ENCODE results near the gene COPS3. TPM values are rescaled to one million over a fixed set of nuclear protein-coding genes. Genes with fewer than 3 reads are reported as not detected.

Gene COPS3
- total RNA-seq, 3 donors from 2014 or later, result 35.9 to 60.5 (median 42.2) TPM

DNA sequence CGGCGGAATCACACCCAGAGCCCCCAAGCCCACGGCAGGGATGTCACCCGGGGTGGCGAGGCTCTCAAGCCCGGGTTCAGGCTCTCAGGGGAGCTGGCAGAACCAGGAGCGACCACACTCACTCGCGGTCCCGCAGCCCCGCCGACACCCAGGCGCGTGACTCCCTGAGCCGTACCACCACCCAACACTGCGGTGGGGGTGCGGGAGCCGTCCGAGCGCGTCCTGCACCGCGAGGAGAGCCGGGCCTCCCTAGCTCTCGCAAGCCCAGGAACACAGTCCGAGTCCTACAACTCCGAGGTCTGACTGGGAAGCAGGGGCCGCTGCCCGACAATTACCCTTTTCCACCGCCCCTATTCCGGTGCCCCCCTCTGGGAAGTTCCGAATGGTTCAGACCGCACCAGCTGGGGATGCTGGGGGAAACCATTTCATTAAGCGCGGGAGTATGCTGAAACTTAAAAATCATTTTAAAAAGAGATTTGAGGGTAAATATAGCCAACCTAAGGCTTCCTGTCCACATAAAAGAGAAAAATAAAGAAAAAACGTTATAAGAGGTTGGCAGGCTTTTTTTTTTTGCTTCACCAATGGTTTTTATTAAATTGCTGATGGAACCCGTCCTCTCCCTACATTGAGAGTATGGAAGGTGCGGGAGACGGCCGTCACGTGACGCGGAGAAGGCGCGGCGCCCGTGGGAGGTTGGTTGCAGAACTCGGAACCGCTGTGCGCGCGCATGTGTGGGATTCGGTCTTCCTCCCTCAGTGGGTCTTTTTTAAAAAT lies 43.8 kb downstream of the COPS3 start, which contains the start of gene FLCN:
FLCN (minus strand) TSS at position 143 of the 774 bp plus-strand sequence. CDS start 9,031 bp downstream, outside the sequence.
- TF ChIP-seq CTCF (IDR thresholded peaks at IDR 0.05), result no peak
- Histone ChIP-seq H3K4me1 (ENCODE audit: low read depth) (peaks cover 13% of the 10 kb centered on the region), H3K4me3 (peak within 1 kb of the TSS; percentile 99), H3K36me3 (ENCODE audit: low read depth) (no peaks in the 10 kb centered on the region), H3K9me3 (no peaks in the 10 kb centered on the region)
- intact Hi-C loops (cut with DNase I, micrococcal nuclease), result no loop called here
- peak; percentile 92 to 96 (median 93) for DNase-seq
- ATAC-seq, result peak; percentile 93

GRCh38 chr17:17236295-17237025 lies 44.6 kb downstream of the COPS3 start:
- Histone ChIP-seq H3K9me3 (no peaks in the 10 kb centered on the region), H3K4me3 (peak overlapping the region; percentile 99), H3K4me1 (ENCODE audit: low read depth) (peaks cover 13% of the 10 kb centered on the region), H3K36me3 (ENCODE audit: low read depth) (no peaks in the 10 kb centered on the region)
- no peak for TF ChIP-seq CTCF (IDR thresholded peaks at IDR 0.05)
- ATAC-seq (peak; percentile 67), DNase-seq (peak in 1 of 3 donors; percentile 48)
- intact Hi-C loops (cut with DNase I, micrococcal nuclease), result no loop called here

DNA sequence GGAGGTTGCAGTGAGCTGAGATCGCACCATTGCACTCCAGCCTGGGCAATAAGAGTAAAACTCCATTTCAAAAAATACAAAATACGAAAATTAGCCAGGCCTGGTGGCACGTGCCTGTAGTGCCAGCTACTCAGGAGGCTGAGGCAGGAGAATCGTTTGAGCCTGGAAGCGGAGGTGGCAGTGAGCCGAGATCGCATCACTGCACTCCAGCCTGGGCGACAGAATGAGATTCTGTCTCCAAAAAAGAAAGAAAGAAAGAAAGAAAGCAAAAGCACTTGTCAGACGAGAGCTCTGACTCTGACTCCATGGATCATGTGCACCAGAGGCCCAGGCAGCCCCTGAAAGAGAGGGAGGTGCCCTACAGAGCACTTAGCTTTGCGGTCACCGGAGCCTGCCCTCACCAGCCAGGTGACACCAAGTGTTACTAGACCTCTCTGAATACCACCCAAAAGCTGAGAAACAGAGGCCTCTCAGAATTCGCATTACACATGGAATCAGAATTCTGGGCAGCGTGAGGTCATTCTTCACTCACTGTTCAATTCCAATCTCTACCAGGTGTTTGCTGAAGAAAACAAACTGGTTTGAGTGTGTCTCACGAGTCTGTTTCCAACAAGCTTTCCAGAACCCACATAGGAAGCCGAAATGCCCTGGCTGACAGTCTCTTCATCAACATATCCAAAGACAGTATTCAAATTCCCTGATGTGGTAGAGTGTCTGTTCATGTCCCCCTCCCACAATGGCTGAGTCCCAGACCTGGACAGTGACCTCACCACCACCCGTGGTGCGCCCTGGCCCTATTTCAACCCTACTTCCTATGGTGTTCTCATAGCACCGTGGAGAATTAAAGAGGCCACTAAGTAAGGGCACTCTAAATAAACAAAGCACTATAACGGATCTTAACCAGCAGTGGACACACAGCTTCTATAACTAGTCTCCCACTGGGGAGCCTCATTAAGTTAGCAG lies 45.6 kb downstream of the COPS3 start:
- TF ChIP-seq CTCF (IDR thresholded peaks at IDR 0.05), result no peak

DNA sequence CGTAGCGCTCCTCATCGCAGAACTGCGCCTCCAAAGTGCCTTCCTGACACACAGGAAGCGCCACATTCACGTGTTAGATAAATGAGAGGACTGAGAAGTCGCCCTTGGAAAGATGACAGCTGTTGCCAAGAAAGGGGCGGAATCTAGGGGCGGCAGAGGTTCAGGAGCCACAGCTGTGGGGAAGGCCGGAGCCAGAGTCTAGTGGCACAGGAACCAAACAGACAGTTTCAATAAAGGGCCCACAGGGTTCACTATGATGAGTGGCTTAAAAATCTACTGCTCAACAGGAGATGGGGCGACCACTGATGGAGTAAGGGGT lies 48.8 kb downstream of the COPS3 start:
- intact Hi-C loops (cut with DNase I, micrococcal nuclease), result no loop called here
- no peak for ATAC-seq
- peaks cover 4% of the 10 kb centered on the region for H3K36me3 ChIP-seq (ENCODE audit: low read depth)
- H3K4me1 ChIP-seq (ENCODE audit: low read depth), result peaks cover 6% of the 10 kb centered on the region
- DNase-seq, result no peak
- H3K9me3 ChIP-seq, result no peaks in the 10 kb centered on the region
- no peak overlapping the region for H3K4me3 ChIP-seq
- no peak for TF ChIP-seq CTCF (IDR thresholded peaks at IDR 0.05)

More for the DNA sequence above, 45.6 kb downstream of the COPS3 start:
- Histone ChIP-seq H3K4me1 (ENCODE audit: low read depth) (peaks cover 13% of the 10 kb centered on the region), H3K36me3 (ENCODE audit: low read depth) (no peaks in the 10 kb centered on the region), H3K9me3 (no peaks in the 10 kb centered on the region), H3K4me3 (peak overlapping the region; percentile 99)
- ATAC-seq (no peak), DNase-seq (peak in 2 of 3 donors; percentile 8 to 50)
- intact Hi-C loops (cut with DNase I, micrococcal nuclease), result no loop called here

- Histone ChIP-seq H3K36me3 (ENCODE audit: low read depth) (peaks cover 4% of the 10 kb centered on the region), H3K4me1 (ENCODE audit: low read depth) (peaks cover 6% of the 10 kb centered on the region), H3K9me3 (no peaks in the 10 kb centered on the region), H3K4me3 (no peak overlapping the region)
- peak in 1 of 3 donors; percentile 35 for DNase-seq
- intact Hi-C loops (cut with DNase I, micrococcal nuclease), result no loop called here
- TF ChIP-seq CTCF (IDR thresholded peaks at IDR 0.05), result no peak
- peak; percentile 55 for ATAC-seq
Observed at GRCh38 chr17:17231621-17232302, 49.3 kb downstream of the COPS3 start.

All from mucosa of descending colon (tissue), 3 donors.